ENCODE measurements around the gene CLNK. TPM values are rescaled to one million over a fixed set of nuclear protein-coding genes. Genes with fewer than 3 reads are reported as not detected.
"Not testable (repeated sequence)": the region's sequence is repeated elsewhere in the genome, so short reads cannot be mapped to it uniquely, and the experiment has no call there.

The CLNK gene
- total RNA-seq, 2 experiments from 2014 or later = 2.0 TPM; not detected in 1

- POLR2A ChIA-PET = no interaction called here
- no TSS peak for BruUV-seq (replicated peaks)
- CTCF ChIA-PET (ENCODE audit: unreplicated experiment) = no interaction called here
These were observed 108.3 kb downstream of the CLNK start for GRCh38 chr4:10576236-10576635.

GRCh38 chr4:10575414-10575813 lies 109.2 kb downstream of the CLNK start:
- no peak for DNase-seq (ENCODE audit: low spot score)
- Histone ChIP-seq H2AFZ (ENCODE audit: low read length) (no peak overlapping the region), H3K9me2 (ENCODE audit: insufficient read depth, low read length) (no peaks in the 10 kb centered on the region), H3K79me2 (ENCODE audit: insufficient read depth, low read depth, low read length) (no peaks in the 10 kb centered on the region), H3K4me1 (ENCODE audit: insufficient read depth, low read length, poor library complexity, severe bottlenecking) (peaks cover 16% of the 10 kb centered on the region), H3K27ac (ENCODE audit: low read depth, low read length, poor library complexity, severe bottlenecking) (no peak overlapping the region), H3K4me3 (ENCODE audit: low read depth, low read length, poor library complexity, severe bottlenecking) (no peak overlapping the region), H3K4me2 (ENCODE audit: low read length) (no peak overlapping the region), H4K20me1 (ENCODE audit: insufficient read depth, low read length) (no peaks in the 10 kb centered on the region), H3K36me3 (ENCODE audit: insufficient read depth, low read length) (no peaks in the 10 kb centered on the region), H3K9me3 (ENCODE audit: low read length) (no peaks in the 10 kb centered on the region)
- intact Hi-C loops (cut with micrococcal nuclease; ENCODE audit: unreplicated experiment) = no loop called here
- no TSS peak for BruUV-seq (replicated peaks)
- TF ChIP-seq EZH2phosphoT487 (IDR thresholded peaks at IDR 0.05; ENCODE audit: borderline replicate concordance, low read depth, low read length) (no peak), CTCF (conservative IDR thresholded peaks at IDR 0.05; ENCODE audit: low read length) (no peak)
- ChIA-PET CTCF (ENCODE audit: unreplicated experiment) (no interaction called here), POLR2A (no interaction called here)

More at GRCh38 chr4:10576236-10576635, 108.3 kb downstream of the CLNK start:
- Histone ChIP-seq H3K27ac (ENCODE audit: low read depth, low read length, poor library complexity, severe bottlenecking) (no peak overlapping the region), H3K4me1 (ENCODE audit: insufficient read depth, low read length, poor library complexity, severe bottlenecking) (peaks cover 20% of the 10 kb centered on the region), H3K9me3 (ENCODE audit: low read length) (no peaks in the 10 kb centered on the region), H3K36me3 (ENCODE audit: insufficient read depth, low read length) (no peaks in the 10 kb centered on the region), H3K79me2 (ENCODE audit: insufficient read depth, low read depth, low read length) (no peaks in the 10 kb centered on the region), H3K4me3 (ENCODE audit: low read depth, low read length, poor library complexity, severe bottlenecking) (no peak overlapping the region), H2AFZ (ENCODE audit: low read length) (no peak overlapping the region), H4K20me1 (ENCODE audit: insufficient read depth, low read length) (no peaks in the 10 kb centered on the region), H3K4me2 (ENCODE audit: low read length) (no peak overlapping the region), H3K9me2 (ENCODE audit: insufficient read depth, low read length) (no peaks in the 10 kb centered on the region)
- DNase-seq (ENCODE audit: low spot score) = no peak
- intact Hi-C loops (cut with micrococcal nuclease; ENCODE audit: unreplicated experiment) = no loop called here
- TF ChIP-seq EZH2phosphoT487 (IDR thresholded peaks at IDR 0.05; ENCODE audit: borderline replicate concordance, low read depth, low read length) = no peak
- TF ChIP-seq CTCF (conservative IDR thresholded peaks at IDR 0.05; ENCODE audit: low read length) = no peak

- H2AFZ ChIP-seq (ENCODE audit: low read length); H3K9me2 ChIP-seq (ENCODE audit: insufficient read depth, low read length); POLR2A ChIA-PET; H3K27ac ChIP-seq (ENCODE audit: low read depth, low read length, poor library complexity, severe bottlenecking); DNase-seq (ENCODE audit: low spot score); H4K20me1 ChIP-seq (ENCODE audit: insufficient read depth, low read length); H3K9me3 ChIP-seq (ENCODE audit: low read length); H3K36me3 ChIP-seq (ENCODE audit: insufficient read depth, low read length); BruUV-seq (replicated peaks); H3K4me2 ChIP-seq (ENCODE audit: low read length); CTCF ChIA-PET (ENCODE audit: unreplicated experiment); intact Hi-C loops (cut with micrococcal nuclease; ENCODE audit: unreplicated experiment); H3K4me3 ChIP-seq (ENCODE audit: low read depth, low read length, poor library complexity, severe bottlenecking); H3K79me2 ChIP-seq (ENCODE audit: insufficient read depth, low read depth, low read length): not testable (repeated sequence)
- peaks cover 16% of the 10 kb centered on the region for H3K4me1 ChIP-seq (ENCODE audit: insufficient read depth, low read length, poor library complexity, severe bottlenecking)
These were observed 110.0 kb downstream of the CLNK start for GRCh38 chr4:10574553-10574952.

Measured in OCI-LY7 (cell line).